HEK293 (cell line): ENCODE data around the gene OR10G3.
A peak's percentile ranks its signal among the peaks of the same experiment; 100 is the strongest.

Experiments used
- CTCF ChIA-PET: fragments of 350-600 bp; formaldehyde crosslinking; extraction: SDS; loops from one replicate; lab custom pipeline; 2021; ENCODE audit warnings: antibody characterized with exemption; lab: Yijun Ruan, JAX
- POLR2A ChIA-PET: fragments of 300-600 bp; formaldehyde crosslinking; extraction: SDS; loops from one replicate; lab custom pipeline; 2020; ENCODE audit warnings: antibody characterized with exemption, inconsistent platforms; lab: Yijun Ruan, JAX
- H3K27ac ChIP-seq: fragments of 200-500 bp; sonication (Bioruptor generic); 2 replicates; pipeline ENCODE4 v1.5.1; 2014; ENCODE audit warnings: low read depth, low read length, control low read depth, inconsistent platforms; ENCODE audit errors: extremely low read depth
- H3K36me3 ChIP-seq, 2 experiments: fragments of 200-500 bp in 1 of 2; sonication (Bioruptor generic) in 1 of 2; 1 replicate in 1 of 2; 2 replicates in 1 of 2; pipeline ENCODE4 v1.5.1; 2014 to 2017; ENCODE audit warnings: inconsistent platforms in 2 of 2, low read length in 2 of 2; ENCODE audit not compliant: control insufficient read depth in 2 of 2, insufficient read depth in 1 of 2
- H3K4me1 ChIP-seq: fragments of 200-500 bp; sonication (Bioruptor generic); 2 replicates; pipeline ENCODE4 v1.5.1; 2014; ENCODE audit warnings: mild to moderate bottlenecking, low read length, inconsistent platforms; ENCODE audit not compliant: control insufficient read depth, insufficient read depth
- H3K4me3 ChIP-seq: 2 replicates; pipeline ENCODE4 v1.5.1; 2011; ENCODE audit warnings: low read depth, mild to moderate bottlenecking, control low read depth, low read length, moderate library complexity
- H3K9me3 ChIP-seq: fragments of 200-500 bp; sonication (Bioruptor generic); 2 replicates; pipeline ENCODE4 v1.5.1; 2014; ENCODE audit warnings: low read depth, low read length, inconsistent platforms; ENCODE audit not compliant: control insufficient read depth, insufficient read depth
- GLI2 ChIP-seq: fragments of 450-650 bp; formaldehyde crosslinking; IDR thresholded peaks from 2 replicates; pipeline ENCODE4; 2017; ENCODE audit warnings: missing biosample characterization, missing genetic modification characterization, low read depth, borderline replicate concordance
- IKZF3 ChIP-seq: fragments of 450-650 bp; IDR thresholded peaks from 2 replicates; pipeline ENCODE4 v1.5.0; 2018; ENCODE audit warnings: missing biosample characterization, mild to moderate bottlenecking, missing genetic modification characterization, moderate library complexity
- KLF10 ChIP-seq: fragments of 450-650 bp; IDR thresholded peaks from 2 replicates; pipeline ENCODE4 v1.5.1; 2018; ENCODE audit warnings: missing biosample characterization, mild to moderate bottlenecking, missing genetic modification characterization
- SCRT2 ChIP-seq: fragments of 450-650 bp; formaldehyde crosslinking; IDR thresholded peaks from 2 replicates; pipeline ENCODE4 v1.5.1; 2016; ENCODE audit warnings: missing biosample characterization, missing genetic modification characterization
- ZBTB17 ChIP-seq: fragments of 450-650 bp; formaldehyde crosslinking; IDR thresholded peaks from 2 replicates; pipeline ENCODE4 v1.5.1; 2016; ENCODE audit warnings: missing biosample characterization, missing genetic modification characterization
- ZNF112 ChIP-seq: fragments of 450-650 bp; formaldehyde crosslinking; IDR thresholded peaks from 2 replicates; pipeline ENCODE4 v1.5.0; 2017; ENCODE audit warnings: missing biosample characterization, missing genetic modification characterization
- ZNF114 ChIP-seq: fragments of 450-650 bp; formaldehyde crosslinking; IDR thresholded peaks from 2 replicates; pipeline ENCODE4 v1.5.0; 2017; ENCODE audit warnings: missing biosample characterization, missing genetic modification characterization
- ZNF16 ChIP-seq: fragments of 450-650 bp; formaldehyde crosslinking; IDR thresholded peaks from 2 replicates; pipeline ENCODE4 v1.5.1; 2016; ENCODE audit warnings: low read depth, missing biosample characterization, missing genetic modification characterization
- ZNF202 ChIP-seq: fragments of 450-650 bp; formaldehyde crosslinking; IDR thresholded peaks from 2 replicates; pipeline ENCODE4 v1.5.1; 2016; ENCODE audit warnings: missing biosample characterization, missing genetic modification characterization, borderline replicate concordance
- ZNF248 ChIP-seq: fragments of 450-650 bp; formaldehyde crosslinking; IDR thresholded peaks from 2 replicates; pipeline ENCODE4 v1.5.1; 2017; ENCODE audit warnings: missing biosample characterization, missing genetic modification characterization
- ZNF341 ChIP-seq: fragments of 450-650 bp; formaldehyde crosslinking; IDR thresholded peaks from 2 replicates; pipeline ENCODE4; 2016; ENCODE audit warnings: low read depth, missing biosample characterization, missing genetic modification characterization
- ZNF426 ChIP-seq: fragments of 450-650 bp; formaldehyde crosslinking; IDR thresholded peaks from 2 replicates; pipeline ENCODE4 v1.5.1; 2017; ENCODE audit warnings: missing biosample characterization, missing genetic modification characterization, mild to moderate bottlenecking, inconsistent platforms, moderate library complexity
- ZNF433 ChIP-seq: fragments of 450-650 bp; formaldehyde crosslinking; IDR thresholded peaks from 2 replicates; pipeline ENCODE4 v1.5.1; 2016; ENCODE audit warnings: missing biosample characterization, missing genetic modification characterization, low read depth
- ZNF555 ChIP-seq: fragments of 450-650 bp; formaldehyde crosslinking; conservative IDR thresholded peaks from 2 replicates; pipeline ENCODE4 v1.5.1; 2017; ENCODE audit warnings: missing biosample characterization, mild to moderate bottlenecking, missing genetic modification characterization, inconsistent platforms
- ZNF596 ChIP-seq: fragments of 450-650 bp; IDR thresholded peaks from 2 replicates; pipeline ENCODE4 v1.5.0; 2018; ENCODE audit warnings: missing biosample characterization, mild to moderate bottlenecking, missing genetic modification characterization, moderate library complexity
- ZNF624 ChIP-seq: fragments of 450-650 bp; formaldehyde crosslinking; IDR thresholded peaks from 2 replicates; pipeline ENCODE4 v1.5.1; 2017; ENCODE audit warnings: missing biosample characterization, missing genetic modification characterization
- ZNF776 ChIP-seq: fragments of 450-650 bp; formaldehyde crosslinking; IDR thresholded peaks from 2 replicates; pipeline ENCODE4 v1.5.0; 2017; ENCODE audit warnings: missing biosample characterization, missing genetic modification characterization, borderline replicate concordance
- ZNF785 ChIP-seq: fragments of 450-650 bp; formaldehyde crosslinking; IDR thresholded peaks from 2 replicates; pipeline ENCODE4 v1.5.1; 2016; ENCODE audit warnings: missing biosample characterization, missing genetic modification characterization
- ZNF792 ChIP-seq: fragments of 450-650 bp; formaldehyde crosslinking; IDR thresholded peaks from 2 replicates; pipeline ENCODE4 v1.5.1; 2016; ENCODE audit warnings: missing biosample characterization, missing genetic modification characterization
- ZNF837 ChIP-seq: fragments of 450-650 bp; formaldehyde crosslinking; IDR thresholded peaks from 2 replicates; pipeline ENCODE4 v1.5.1; 2016; ENCODE audit warnings: missing biosample characterization, missing genetic modification characterization
- TF ChIP-seq, protein P1 (sequence below): IDR thresholded peaks from 2 replicates; pipeline ENCODE4 v1.6.1; 2011; ENCODE audit warnings: mild to moderate bottlenecking, low read depth, low read length, borderline replicate concordance
- TF ChIP-seq, protein P2 (sequence below): fragments of 450-650 bp; formaldehyde crosslinking; IDR thresholded peaks from 2 replicates; pipeline ENCODE4 v1.5.1; 2016; ENCODE audit warnings: missing biosample characterization, missing genetic modification characterization
- TF ChIP-seq, protein P3 (sequence below): fragments of 450-650 bp; formaldehyde crosslinking; IDR thresholded peaks from 2 replicates; pipeline ENCODE4 v1.5.1; 2016; ENCODE audit warnings: missing biosample characterization, missing genetic modification characterization
- TF ChIP-seq, protein P4 (sequence below): fragments of 450-650 bp; formaldehyde crosslinking; IDR thresholded peaks from 2 replicates; pipeline ENCODE4 v1.5.1; 2017; ENCODE audit warnings: missing biosample characterization, mild to moderate bottlenecking, missing genetic modification characterization, moderate library complexity
- TF ChIP-seq, protein P5 (sequence below): fragments of 450-650 bp; formaldehyde crosslinking; IDR thresholded peaks from 2 replicates; pipeline ENCODE4 v1.5.1; 2016; ENCODE audit warnings: missing biosample characterization, missing genetic modification characterization, low read depth

Gene OR10G3

DNA sequence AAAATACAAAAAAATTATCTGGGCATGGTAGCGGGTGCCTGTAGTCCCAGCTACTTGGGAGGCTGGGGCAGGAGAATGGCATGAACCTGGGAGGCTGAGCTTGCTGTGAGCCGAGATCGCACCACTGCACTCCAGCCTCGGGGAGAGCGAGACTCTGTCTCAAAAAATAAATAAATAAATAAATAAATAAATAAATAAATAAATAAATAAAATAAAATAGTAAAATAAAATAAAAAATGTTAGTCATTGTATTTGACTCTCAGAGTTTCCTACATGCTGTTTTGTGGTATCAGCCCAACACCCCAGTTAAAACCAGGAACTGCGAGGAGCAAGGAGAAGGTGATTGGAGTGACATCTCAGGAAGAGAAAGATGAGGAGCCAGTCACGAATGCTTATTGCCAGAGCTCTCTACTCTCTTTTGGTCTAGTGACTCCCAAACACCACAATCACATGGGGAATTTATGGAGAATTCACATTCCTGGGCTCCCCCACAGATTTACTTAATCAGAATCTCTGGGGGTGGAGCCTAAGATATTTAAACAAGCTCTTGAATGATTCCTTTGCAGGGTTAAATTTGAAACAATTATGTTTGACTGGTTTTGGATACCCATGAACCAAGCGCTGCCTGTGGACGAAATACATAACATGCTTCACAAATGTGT is 38.3 kb downstream of the OR10G3 start (continued):
- TF ChIP-seq ZNF112 (tag by site-specific recombination), result no peak
- no peak for TF ChIP-seq GLI2 (tag by site-specific recombination)
- TF ChIP-seq ZNF114, result no peak
- no peak for TF ChIP-seq ZBTB17
- TF ChIP-seq KLF10, result no peak
- peak; percentile 57 for TF ChIP-seq ZNF555 (tag by site-specific recombination)

DNA sequence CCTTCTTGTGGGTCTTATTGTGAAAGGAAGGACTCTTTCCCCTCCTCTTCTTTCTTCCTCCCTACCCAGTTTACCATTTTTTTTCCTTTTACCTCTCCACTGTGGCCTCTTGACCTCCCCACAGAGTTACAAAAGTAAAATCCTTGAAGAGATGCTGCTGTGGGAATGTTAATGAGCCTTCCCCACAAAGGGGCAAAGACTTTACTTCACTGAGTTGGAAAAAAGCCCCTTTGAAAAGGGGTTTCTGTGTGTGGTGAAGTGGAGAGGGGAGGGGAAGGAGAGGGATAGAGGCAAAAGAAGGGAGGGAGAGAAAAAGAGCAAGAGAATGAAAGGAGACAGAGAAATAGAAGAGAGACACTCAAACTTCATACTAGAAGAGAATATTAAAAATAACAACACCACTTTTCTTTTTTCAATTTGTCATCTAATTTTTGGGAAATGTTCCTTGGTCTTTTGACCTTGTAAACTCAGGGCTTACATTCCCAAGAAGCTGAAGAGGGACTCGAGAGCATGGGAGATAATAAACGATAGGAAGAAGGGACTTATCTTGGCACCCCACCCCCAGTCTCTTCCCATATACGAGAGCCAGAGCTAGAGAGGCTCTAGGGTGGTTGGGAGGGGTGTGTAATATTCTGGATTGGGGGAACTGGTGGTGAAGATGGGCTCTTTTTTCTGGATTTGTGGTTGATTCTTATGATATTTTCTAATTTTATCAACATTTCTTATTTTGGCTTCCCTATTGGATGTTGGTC is 40.5 kb downstream of the OR10G3 start:
- ChIA-PET POLR2A (interaction anchor here (0.7 kb wide), 1 partner anchor 14 kb away, joined by 3 read pairs; no protein-coding TSS in a partner anchor), CTCF (interaction anchor here (1.0 kb wide), 1 partner anchor 41 kb away, joined by 3 read pairs; no protein-coding TSS in a partner anchor)
- Histone ChIP-seq H3K4me3 (no peak overlapping the region), H3K4me1 (no peaks in the 10 kb centered on the region), H3K36me3 (no peaks in the 10 kb centered on the region), H3K27ac (no peak overlapping the region), H3K9me3 (no peaks in the 10 kb centered on the region)
- TF ChIP-seq, protein P1, sequence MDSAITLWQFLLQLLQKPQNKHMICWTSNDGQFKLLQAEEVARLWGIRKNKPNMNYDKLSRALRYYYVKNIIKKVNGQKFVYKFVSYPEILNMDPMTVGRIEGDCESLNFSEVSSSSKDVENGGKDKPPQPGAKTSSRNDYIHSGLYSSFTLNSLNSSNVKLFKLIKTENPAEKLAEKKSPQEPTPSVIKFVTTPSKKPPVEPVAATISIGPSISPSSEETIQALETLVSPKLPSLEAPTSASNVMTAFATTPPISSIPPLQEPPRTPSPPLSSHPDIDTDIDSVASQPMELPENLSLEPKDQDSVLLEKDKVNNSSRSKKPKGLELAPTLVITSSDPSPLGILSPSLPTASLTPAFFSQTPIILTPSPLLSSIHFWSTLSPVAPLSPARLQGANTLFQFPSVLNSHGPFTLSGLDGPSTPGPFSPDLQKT, result no peak
- TF ChIP-seq IKZF3 (tag by site-specific recombination) (no peak), SCRT2 (tag by site-specific recombination) (no peak), ZNF341 (tag by site-specific recombination) (no peak), ZNF624 (tag by site-specific recombination) (no peak), ZNF596 (no peak), ZNF16 (no peak), ZNF776 (tag by site-specific recombination) (no peak), ZNF837 (tag by site-specific recombination) (no peak), ZNF202 (tag by site-specific recombination) (no peak)
- TF ChIP-seq, protein P2, sequence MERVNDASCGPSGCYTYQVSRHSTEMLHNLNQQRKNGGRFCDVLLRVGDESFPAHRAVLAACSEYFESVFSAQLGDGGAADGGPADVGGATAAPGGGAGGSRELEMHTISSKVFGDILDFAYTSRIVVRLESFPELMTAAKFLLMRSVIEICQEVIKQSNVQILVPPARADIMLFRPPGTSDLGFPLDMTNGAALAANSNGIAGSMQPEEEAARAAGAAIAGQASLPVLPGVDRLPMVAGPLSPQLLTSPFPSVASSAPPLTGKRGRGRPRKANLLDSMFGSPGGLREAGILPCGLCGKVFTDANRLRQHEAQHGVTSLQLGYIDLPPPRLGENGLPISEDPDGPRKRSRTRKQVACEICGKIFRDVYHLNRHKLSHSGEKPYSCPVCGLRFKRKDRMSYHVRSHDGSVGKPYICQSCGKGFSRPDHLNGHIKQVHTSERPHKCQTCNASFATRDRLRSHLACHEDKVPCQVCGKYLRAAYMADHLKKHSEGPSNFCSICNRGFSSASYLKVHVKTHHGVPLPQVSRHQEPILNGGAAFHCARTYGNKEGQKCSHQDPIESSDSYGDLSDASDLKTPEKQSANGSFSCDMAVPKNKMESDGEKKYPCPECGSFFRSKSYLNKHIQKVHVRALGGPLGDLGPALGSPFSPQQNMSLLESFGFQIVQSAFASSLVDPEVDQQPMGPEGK (tag by site-specific recombination), result no peak

DNA sequence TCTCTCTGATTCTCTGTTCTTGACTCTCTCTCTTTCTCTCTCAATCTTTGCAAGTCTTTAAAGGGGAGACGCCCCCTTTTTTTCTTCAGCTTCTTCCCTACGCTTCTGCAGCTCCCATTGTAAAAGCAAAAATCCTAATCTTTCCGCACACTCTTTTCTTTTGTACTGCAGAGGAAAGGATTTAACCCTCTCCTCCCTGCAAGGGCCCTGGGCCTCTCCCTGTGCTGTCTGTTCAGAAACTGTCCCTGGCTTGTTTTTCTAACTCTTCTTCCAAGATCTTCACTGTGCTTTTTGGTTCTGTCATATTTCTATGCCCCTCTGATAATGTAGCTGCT is 42.8 kb downstream of the OR10G3 start:
- Histone ChIP-seq H3K27ac (no peak overlapping the region), H3K9me3 (no peaks in the 10 kb centered on the region), H3K36me3 (no peaks in the 10 kb centered on the region), H3K4me3 (no peak overlapping the region), H3K4me1 (no peaks in the 10 kb centered on the region)
- CTCF ChIA-PET, result interaction anchor here (0.6 to 0.9 kb wide), 2 partner anchors 38 to 842 kb away, joined by 3 to 4 read pairs; no protein-coding TSS in a partner anchor
- POLR2A ChIA-PET, result no interaction called here
- TF ChIP-seq ZNF785 (no peak), ZNF433 (tag by site-specific recombination) (no peak), ZNF248 (tag by site-specific recombination) (no peak), ZNF202 (tag by site-specific recombination) (no peak), KLF10 (no peak), ZNF426 (tag by site-specific recombination) (no peak), ZNF792 (tag by site-specific recombination) (no peak)
- TF ChIP-seq, protein P3, sequence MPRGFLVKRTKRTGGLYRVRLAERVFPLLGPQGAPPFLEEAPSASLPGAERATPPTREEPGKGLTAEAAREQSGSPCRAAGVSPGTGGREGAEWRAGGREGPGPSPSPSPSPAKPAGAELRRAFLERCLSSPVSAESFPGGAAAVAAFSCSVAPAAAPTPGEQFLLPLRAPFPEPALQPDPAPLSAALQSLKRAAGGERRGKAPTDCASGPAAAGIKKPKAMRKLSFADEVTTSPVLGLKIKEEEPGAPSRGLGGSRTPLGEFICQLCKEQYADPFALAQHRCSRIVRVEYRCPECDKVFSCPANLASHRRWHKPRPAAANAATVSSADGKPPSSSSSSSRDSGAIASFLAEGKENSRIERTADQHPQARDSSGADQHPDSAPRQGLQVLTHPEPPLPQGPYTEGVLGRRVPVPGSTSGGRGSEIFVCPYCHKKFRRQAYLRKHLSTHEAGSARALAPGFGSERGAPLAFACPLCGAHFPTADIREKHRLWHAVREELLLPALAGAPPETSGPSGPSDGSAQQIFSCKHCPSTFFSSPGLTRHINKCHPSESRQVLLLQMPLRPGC (tag by site-specific recombination), result no peak
- TF ChIP-seq, protein P4, sequence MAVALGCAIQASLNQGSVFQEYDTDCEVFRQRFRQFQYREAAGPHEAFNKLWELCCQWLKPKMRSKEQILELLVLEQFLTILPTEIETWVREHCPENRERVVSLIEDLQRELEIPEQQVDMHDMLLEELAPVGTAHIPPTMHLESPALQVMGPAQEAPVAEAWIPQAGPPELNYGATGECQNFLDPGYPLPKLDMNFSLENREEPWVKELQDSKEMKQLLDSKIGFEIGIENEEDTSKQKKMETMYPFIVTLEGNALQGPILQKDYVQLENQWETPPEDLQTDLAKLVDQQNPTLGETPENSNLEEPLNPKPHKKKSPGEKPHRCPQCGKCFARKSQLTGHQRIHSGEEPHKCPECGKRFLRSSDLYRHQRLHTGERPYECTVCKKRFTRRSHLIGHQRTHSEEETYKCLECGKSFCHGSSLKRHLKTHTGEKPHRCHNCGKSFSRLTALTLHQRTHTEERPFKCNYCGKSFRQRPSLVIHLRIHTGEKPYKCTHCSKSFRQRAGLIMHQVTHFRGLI (tag by site-specific recombination), result no peak
- TF ChIP-seq, protein P5, sequence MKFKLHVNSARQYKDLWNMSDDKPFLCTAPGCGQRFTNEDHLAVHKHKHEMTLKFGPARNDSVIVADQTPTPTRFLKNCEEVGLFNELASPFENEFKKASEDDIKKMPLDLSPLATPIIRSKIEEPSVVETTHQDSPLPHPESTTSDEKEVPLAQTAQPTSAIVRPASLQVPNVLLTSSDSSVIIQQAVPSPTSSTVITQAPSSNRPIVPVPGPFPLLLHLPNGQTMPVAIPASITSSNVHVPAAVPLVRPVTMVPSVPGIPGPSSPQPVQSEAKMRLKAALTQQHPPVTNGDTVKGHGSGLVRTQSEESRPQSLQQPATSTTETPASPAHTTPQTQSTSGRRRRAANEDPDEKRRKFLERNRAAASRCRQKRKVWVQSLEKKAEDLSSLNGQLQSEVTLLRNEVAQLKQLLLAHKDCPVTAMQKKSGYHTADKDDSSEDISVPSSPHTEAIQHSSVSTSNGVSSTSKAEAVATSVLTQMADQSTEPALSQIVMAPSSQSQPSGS (tag by site-specific recombination), result no peak
